ENCODE measurements around the gene KYAT1.

DNA sequence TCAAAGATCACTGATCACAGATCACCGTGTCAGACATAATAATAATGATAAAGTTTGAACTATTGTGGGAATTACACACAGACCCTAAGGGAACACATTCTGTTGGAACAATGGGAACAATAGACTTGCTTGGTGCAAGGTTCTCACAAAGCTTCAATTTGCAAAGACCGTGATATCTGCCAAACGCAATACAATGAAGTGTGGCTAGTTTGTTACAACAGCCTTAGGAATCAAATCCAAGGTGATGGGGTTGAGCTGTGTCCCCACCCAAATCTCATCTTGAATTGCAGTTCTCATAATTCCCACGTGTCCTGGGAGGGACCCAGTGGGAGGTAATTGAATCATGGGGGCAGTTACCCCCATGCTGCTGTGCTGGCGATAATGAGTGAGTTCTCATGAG, 20.8 kb downstream of the KYAT1 start:
- no peak for TF ChIP-seq CTCF (IDR thresholded peaks at IDR 0.05)
- TF ChIP-seq POLR2AphosphoS5 (IDR thresholded peaks at IDR 0.05): no peak
- TF ChIP-seq POLR2A (IDR thresholded peaks at IDR 0.05): no peak
- no peak for TF ChIP-seq EP300 (IDR thresholded peaks at IDR 0.05)
